LNCAP (cell line): ENCODE results near the gene GRPR.

ENCODE experiments used
- CTCF ChIP-seq: fragments of 450-650 bp; IDR thresholded peaks from 2 replicates; pipeline ENCODE4 v1.5.1; 2017; ENCODE audit warnings: mild to moderate bottlenecking

GRPR gene

GRCh38 chrX:16145656-16146055, 22.3 kb downstream of the GRPR start:
- no peak for TF ChIP-seq CTCF

GRCh38 chrX:16148896-16149295, 25.5 kb downstream of the GRPR start:
- TF ChIP-seq CTCF: no peak

GRCh38 chrX:16155581-16156096, 32.3 kb downstream of the GRPR start:
- TF ChIP-seq CTCF: no peak

- no peak for TF ChIP-seq CTCF
These were observed 33.4 kb downstream of the GRPR start for GRCh38 chrX:16156692-16157331.

GRCh38 chrX:16160729-16161128, 37.4 kb downstream of the GRPR start:
- no peak for TF ChIP-seq CTCF

GRCh38 chrX:16162391-16162790, 39.0 kb downstream of the GRPR start:
- TF ChIP-seq CTCF: no peak

- no peak for TF ChIP-seq CTCF
These were observed 41.4 kb downstream of the GRPR start for GRCh38 chrX:16164748-16165147.

- TF ChIP-seq CTCF: no peak
These were observed 43.8 kb downstream of the GRPR start, which contains the start of gene MAGEB17 for GRCh38 chrX:16167181-16167580. Gene MAGEB17, plus strand, starts transcription at chrX:16167481. Its CDS starts 2,902 bp downstream, at chrX:16170383.
